ENCODE data around the gene DUSP8. TPM values are rescaled to one million over a fixed set of nuclear protein-coding genes. Genes with fewer than 3 reads are reported as not detected.

DUSP8 gene
- total RNA-seq, 1 experiment from 2014 or later = 7.7 TPM

DNA sequence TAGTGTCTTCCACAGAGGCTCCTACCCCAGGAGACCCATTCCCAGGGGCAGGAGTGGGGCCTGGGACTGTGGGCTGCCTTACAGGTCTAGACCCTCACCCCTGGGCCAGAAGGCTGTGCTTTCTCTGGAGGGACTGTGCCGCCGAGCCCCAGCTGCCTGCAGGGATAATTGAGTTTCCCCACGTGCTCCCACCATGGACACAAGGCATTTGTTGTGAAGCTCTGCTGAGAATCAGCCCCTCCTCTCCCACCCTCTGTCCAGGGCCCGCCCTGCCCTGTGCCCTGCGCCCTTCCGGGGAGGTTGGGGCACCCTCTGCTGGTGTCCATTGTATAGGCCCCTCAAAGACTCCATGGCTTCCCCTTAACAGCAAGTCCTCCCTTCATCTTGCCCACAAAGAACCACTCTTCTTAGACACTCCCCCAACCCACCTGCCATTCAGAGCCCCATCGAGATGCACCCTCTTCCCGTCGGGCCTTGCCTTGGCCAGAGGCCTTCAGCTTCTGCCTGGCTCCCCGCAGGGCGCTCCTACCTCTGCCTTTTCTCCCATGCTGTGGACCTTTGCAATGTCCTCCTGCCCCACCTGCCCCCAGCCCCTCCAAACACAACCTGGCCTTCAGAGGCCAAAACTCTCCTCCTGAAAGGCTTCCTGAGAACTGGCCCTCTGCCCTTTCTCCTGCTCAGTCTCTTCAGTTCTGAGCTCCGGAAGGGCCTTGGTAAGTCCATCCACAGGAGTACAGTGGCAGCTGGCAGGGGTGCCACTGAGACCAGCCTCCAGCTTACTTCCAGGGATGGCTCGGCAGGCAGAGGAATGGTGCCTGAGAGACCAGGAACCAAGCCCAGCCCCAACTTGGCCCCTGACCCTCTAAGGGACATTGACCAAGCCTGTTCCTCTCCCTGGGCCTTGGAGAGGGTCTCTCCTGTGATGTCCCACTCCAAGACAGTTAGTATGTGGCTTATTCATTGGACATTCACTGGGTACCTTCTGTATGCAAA is 22.4 kb downstream of the DUSP8 start:
- intact Hi-C loops (cut with micrococcal nuclease; ENCODE audit: unreplicated experiment) = no loop called here
- H3K4me3 Mint-ChIP-seq (ENCODE audit: unreplicated experiment) = peak overlapping the region; percentile 65
- H3K9me3 Mint-ChIP-seq (ENCODE audit: unreplicated experiment) = no peaks in the 10 kb centered on the region
- H3K36me3 Mint-ChIP-seq (ENCODE audit: insufficient read depth, unreplicated experiment) = no peaks in the 10 kb centered on the region
- ChIA-PET CTCF (interaction anchor here (2.5 kb wide), 1 partner anchor 25 kb away, joined by 13 read pairs; no protein-coding TSS in a partner anchor), POLR2A (no interaction called here)
- Histone ChIP-seq H3K4me3 (ENCODE audit: low read depth, low read length) (no peak overlapping the region), H3K36me3 (ENCODE audit: control insufficient read depth, insufficient read depth, low read length) (no peaks in the 10 kb centered on the region), H3K27me3 (replicated peaks; ENCODE audit: control insufficient read depth, insufficient read depth, low read length) (peaks cover 2% of the 10 kb centered on the region; the same call in 1 of the 2 replicates), H3K9me3 (no peaks in the 10 kb centered on the region), H3K4me1 (peaks cover 20% of the 10 kb centered on the region)
- TF ChIP-seq, protein P1, sequence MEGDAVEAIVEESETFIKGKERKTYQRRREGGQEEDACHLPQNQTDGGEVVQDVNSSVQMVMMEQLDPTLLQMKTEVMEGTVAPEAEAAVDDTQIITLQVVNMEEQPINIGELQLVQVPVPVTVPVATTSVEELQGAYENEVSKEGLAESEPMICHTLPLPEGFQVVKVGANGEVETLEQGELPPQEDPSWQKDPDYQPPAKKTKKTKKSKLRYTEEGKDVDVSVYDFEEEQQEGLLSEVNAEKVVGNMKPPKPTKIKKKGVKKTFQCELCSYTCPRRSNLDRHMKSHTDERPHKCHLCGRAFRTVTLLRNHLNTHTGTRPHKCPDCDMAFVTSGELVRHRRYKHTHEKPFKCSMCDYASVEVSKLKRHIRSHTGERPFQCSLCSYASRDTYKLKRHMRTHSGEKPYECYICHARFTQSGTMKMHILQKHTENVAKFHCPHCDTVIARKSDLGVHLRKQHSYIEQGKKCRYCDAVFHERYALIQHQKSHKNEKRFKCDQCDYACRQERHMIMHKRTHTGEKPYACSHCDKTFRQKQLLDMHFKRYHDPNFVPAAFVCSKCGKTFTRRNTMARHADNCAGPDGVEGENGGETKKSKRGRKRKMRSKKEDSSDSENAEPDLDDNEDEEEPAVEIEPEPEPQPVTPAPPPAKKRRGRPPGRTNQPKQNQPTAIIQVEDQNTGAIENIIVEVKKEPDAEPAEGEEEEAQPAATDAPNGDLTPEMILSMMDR (IDR thresholded peaks at IDR 0.05; ENCODE audit: insufficient read depth in 1 of 2, low read depth in 1 of 2, low read length in 1 of 2, severe bottlenecking in 1 of 2, unreplicated experiment in 1 of 2) = no peak
- no peak for DNase-seq
- H3K27ac Mint-ChIP-seq (ENCODE audit: unreplicated experiment) = no peak overlapping the region
- H3K27me3 Mint-ChIP-seq (ENCODE audit: insufficient read depth, unreplicated experiment) = no peaks in the 10 kb centered on the region
- peaks cover 6% of the 10 kb centered on the region for H3K4me1 Mint-ChIP-seq (ENCODE audit: low read depth, unreplicated experiment)
- BruUV-seq (replicated peaks) = no TSS peak

DNA sequence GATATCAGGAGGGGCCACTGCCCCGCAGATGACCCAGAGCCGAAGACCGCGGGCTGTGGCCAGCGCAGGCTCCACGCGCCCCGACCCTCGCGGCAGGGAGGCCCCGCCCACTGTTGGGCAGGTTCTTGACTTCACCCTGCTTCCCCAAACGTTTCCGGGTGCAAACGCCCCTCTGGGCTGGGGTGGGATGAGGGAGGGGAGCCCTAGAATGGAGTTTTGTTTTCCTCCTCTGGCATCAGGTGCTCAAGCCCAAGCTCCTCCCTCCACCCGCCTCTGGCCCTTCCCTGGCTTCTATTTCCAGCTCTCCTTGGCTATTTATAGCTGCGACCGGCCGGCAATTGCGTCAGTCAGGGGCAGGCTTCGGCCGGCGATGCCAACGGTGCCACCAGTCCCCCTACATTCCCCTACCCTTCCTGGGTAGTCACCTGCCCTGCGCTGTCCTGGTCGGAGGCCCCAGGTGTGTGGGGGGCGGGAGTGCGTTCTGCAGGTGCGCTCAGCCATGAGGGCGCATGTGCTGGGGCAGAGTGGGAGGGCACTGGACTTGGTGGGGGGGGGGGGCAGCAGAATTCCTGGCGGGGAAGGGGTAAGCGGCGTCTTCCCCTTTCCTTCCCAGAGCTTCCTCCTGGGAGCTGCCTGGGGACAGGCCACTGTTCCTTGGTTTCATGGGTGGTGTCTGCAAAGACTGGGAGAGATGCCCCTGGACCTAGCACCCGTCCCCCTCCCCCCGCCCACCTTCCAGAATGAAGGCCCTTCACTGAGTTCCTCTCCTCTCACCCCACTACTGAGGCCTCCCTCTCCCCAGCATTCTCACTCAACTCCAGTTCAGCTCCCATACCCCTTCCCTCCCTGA is 23.6 kb downstream of the DUSP8 start:
- CTCF ChIA-PET = interaction anchor here (2.5 kb wide), 1 partner anchor 26 kb away, joined by 13 read pairs; no protein-coding TSS in a partner anchor
- H3K9me3 ChIP-seq = no peaks in the 10 kb centered on the region
- Mint-ChIP-seq H3K9me3 (ENCODE audit: unreplicated experiment) (no peaks in the 10 kb centered on the region), H3K4me1 (ENCODE audit: low read depth, unreplicated experiment) (no peaks in the 10 kb centered on the region), H3K27me3 (ENCODE audit: insufficient read depth, unreplicated experiment) (no peaks in the 10 kb centered on the region), H3K4me3 (ENCODE audit: unreplicated experiment) (peak overlapping the region; percentile 65), H3K27ac (ENCODE audit: unreplicated experiment) (no peak overlapping the region), H3K36me3 (ENCODE audit: insufficient read depth, unreplicated experiment) (no peaks in the 10 kb centered on the region)
- DNase-seq = peak in 1 of 2 experiments; percentile 53
- POLR2A ChIA-PET = interaction anchor here (0.6 kb wide), 1 partner anchor 27 kb away, joined by 3 read pairs; no protein-coding TSS in a partner anchor
- H3K4me3 ChIP-seq (ENCODE audit: low read depth, low read length) = peak overlapping the region; percentile 18; the same call in 1 of the 2 replicates
- intact Hi-C loops (cut with micrococcal nuclease; ENCODE audit: unreplicated experiment) = no loop called here
- peaks cover 2% of the 10 kb centered on the region; the same call in 1 of the 2 replicates for H3K27me3 ChIP-seq (replicated peaks; ENCODE audit: control insufficient read depth, insufficient read depth, low read length)
- TF ChIP-seq, protein P1 (IDR thresholded peaks at IDR 0.05; ENCODE audit: insufficient read depth in 1 of 2, low read depth in 1 of 2, low read length in 1 of 2, severe bottlenecking in 1 of 2, unreplicated experiment in 1 of 2) = no peak
- no peaks in the 10 kb centered on the region for H3K36me3 ChIP-seq (ENCODE audit: control insufficient read depth, insufficient read depth, low read length)
- BruUV-seq (replicated peaks) = no TSS peak
- H3K4me1 ChIP-seq = peaks cover 13% of the 10 kb centered on the region

Measured in Caco-2 (cell line).